LNCaP clone FGC (cell line): ENCODE results near the gene STK32A.
A peak's percentile ranks its signal among the peaks of the same experiment; 100 is the strongest.

ENCODE experiments used
- DNase-seq: peaks from one replicate; pipeline ENCODE4 v3.0.0-alpha.2; 2011; ENCODE audit warnings: low read depth
- H3K4me3 ChIP-seq: 2 replicates; pipeline ENCODE4 v1.5.1; 2011; ENCODE audit warnings: mild to moderate bottlenecking, low read depth, low read length, control low read depth
- CTCF ChIP-seq: IDR thresholded peaks from 2 replicates; pipeline ENCODE4 v1.5.1; 2012; ENCODE audit warnings: mild to moderate bottlenecking; ENCODE audit not compliant: control insufficient read depth, insufficient read depth; ENCODE audit errors: extremely low read depth

Gene STK32A

GRCh38 chr5:147317978-147318684 is 83.3 kb downstream of the STK32A start:
- H3K4me3 ChIP-seq: no peak overlapping the region
- no peak for DNase-seq
- no peak for TF ChIP-seq CTCF

DNA sequence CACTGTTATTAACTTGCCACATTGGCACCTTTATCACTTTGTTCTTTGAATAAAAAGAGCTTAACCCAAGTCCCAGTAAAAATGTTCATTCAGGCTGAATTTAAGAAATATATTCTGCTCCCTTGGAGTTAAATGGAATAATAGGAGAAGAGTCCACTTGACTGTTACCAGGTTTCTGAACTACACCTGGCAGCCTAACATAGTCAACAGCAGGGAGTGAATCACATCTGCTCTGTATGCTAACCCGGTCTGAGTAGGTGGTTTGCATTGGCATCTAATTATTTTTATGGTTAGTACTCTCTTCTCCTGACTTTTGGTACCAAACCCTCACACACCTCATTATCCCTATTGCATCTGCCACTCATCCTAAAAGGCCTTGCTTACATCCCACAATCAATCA is 86.7 kb downstream of the STK32A start:
- no peak for TF ChIP-seq CTCF
- no peak overlapping the region for H3K4me3 ChIP-seq
- DNase-seq: no peak

DNA sequence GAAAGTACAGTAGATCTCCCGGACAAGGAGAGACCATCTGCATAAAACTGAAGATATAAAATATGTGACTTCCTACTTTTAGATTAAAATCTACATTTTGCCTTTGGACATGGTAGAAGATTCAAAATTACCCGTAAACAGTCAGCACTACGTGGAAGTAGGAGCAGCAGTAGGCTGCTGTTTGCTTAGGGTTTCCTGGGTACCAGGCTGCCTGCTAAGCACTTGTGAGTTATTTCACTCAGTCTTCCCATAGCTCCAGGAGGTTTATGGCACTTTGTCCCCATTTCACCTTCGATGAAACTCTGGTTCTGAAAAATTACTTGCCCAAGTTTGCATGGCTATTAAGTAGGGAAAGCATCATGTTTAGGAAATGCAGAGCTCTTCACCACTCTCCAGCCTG is 92.6 kb downstream of the STK32A start:
- DNase-seq: no peak
- no peak for TF ChIP-seq CTCF
- H3K4me3 ChIP-seq: no peak overlapping the region

DNA sequence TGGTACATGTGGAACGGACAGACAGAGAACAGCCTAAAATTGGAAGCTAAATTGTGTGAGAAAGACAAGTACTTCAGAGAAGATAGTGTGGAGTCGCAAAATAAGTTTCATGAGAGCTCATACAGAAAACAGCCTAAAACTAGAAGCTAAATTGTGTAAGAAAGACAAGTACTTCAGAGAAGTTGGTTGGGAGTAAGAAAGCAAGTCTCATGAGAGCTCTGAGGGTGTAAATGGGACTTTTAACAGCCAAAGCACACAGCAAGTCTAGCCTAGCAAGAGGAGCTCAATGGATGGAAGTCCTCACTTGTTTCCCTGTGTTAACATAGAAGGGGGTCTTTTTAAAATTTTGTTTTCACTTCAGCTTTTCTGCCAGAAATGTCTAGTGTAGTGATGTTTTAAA is 93.1 kb downstream of the STK32A start:
- no peak for DNase-seq
- H3K4me3 ChIP-seq: no peak overlapping the region
- no peak for TF ChIP-seq CTCF

DNA sequence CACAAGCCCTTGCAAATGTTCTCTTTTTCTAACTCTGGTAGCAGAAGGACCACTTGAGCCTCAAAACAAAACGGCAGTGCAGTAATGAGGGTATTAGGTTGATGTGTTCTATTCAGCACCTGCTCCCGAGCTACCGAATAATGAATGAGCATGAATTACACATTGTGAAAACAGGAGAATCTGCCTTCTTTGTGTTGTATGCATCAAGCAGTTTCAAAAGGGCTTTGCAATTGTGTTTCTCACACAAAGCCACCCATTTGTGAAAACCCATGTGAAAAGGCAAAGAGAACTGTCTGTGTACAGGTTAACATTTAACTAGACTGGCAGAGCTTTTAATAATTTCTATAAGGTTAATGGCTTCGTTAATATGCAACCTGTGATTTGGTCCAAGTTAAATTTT is 97.8 kb downstream of the STK32A start:
- no peak for TF ChIP-seq CTCF
- no peak overlapping the region for H3K4me3 ChIP-seq
- DNase-seq: no peak

- TF ChIP-seq CTCF: no peak
- no peak overlapping the region for H3K4me3 ChIP-seq
- DNase-seq: no peak
These were observed 102.0 kb downstream of the STK32A start for GRCh38 chr5:147336876-147337275.

DNA sequence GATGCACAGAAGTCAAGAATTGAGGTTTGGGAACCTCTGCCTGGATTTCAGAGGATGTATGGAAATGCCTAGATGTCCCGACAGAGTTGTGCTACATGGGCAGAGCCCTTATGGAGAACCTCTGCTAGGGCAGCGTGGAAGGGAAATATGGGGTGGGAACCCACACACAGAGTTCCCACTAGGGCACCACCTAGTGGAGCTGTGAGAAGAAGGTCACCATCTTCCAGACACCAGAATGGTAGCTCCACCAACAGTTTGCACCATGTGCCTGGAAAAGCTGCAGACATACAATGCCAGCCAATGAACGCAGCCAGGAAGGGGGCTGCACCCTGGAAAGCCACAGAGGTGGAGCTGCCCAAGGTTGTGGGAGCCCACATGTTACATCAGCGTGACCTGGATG is 104.5 kb downstream of the STK32A start:
- no peak for DNase-seq
- H3K4me3 ChIP-seq: no peak overlapping the region
- TF ChIP-seq CTCF: 0 out of 2 replicates have a peak, but pooled peaks have one; percentile 9
